Measurements from ENCODE around the gene CDK7.
A peak's percentile ranks its signal among the peaks of the same experiment; 100 is the strongest.

CDK7 gene

DNA sequence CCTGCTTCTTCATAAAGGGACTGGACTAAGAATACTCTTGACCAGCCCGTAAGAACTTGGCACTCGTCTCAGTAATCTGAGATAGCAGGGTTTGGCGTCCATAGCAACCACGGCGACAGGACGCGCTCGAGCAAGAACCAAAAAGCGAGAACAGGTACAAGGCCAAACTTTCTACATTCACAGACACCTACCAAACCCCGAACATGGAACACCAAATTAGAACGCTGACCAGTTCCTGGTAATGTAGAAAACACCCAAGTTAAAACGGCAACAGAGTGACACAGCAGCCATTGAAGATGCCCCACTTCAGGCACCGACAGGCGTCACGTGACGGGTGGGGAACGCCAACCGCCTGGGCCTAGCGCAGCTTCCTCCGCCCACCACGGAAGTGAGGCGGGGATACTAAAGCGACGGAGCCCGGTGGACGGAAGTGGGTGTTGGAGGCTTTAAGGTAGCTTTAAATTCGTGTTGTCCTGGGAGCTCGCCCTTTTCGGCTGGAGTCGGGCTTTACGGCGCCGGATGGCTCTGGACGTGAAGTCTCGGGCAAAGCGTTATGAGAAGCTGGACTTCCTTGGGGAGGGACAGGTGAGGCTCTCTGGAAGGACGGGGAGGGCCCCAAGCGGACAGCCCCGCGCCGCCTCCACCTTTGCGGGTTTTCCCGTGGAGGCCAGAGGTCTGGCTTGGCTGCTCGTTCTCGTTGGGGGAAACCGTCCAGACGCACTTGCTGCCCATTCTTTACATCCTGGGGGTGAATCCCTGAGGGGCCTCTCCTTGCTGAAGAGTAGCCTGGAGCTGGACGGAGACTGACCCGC lies at the start of gene CDK7:
Gene CDK7 (plus strand): TSS at position 430 of the 812 bp plus-strand sequence. CDS start 90 bp downstream, at position 520.
- TF ChIP-seq CTCF (IDR thresholded peaks at IDR 0.05; ENCODE audit: low read depth, low read length, missing control alignments), result no peak
- peak; percentile 68 for DNase-seq (ENCODE audit: low read depth)
- peak within 1 kb of the TSS; percentile 79 for H3K4me3 ChIP-seq (ENCODE audit: low read depth, low read length)

DNA sequence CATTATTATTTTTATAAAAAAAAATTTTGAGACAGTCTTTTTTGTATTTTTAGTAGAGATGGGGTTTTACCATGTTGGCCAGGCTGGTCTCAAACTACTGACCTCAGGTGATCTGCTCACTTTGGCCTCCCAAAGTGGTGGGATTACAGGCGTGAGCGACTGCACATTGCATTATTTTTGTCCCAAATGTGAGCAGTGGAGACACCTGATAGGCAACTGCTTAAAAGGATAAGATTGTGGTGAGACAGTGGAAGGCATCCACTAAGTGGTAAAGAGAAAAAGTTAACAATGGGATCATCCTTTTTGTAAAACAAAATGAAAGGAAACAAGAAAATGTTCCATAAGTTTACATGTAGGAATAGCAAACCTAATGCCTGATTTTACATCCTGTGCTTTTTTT lies 47.3 kb upstream of the CDK7 start:
- DNase-seq (ENCODE audit: low read depth), result no peak
- no peak overlapping the region for H3K4me3 ChIP-seq (ENCODE audit: low read depth, low read length)
- TF ChIP-seq CTCF (IDR thresholded peaks at IDR 0.05; ENCODE audit: low read depth, low read length, missing control alignments), result no peak

DNA sequence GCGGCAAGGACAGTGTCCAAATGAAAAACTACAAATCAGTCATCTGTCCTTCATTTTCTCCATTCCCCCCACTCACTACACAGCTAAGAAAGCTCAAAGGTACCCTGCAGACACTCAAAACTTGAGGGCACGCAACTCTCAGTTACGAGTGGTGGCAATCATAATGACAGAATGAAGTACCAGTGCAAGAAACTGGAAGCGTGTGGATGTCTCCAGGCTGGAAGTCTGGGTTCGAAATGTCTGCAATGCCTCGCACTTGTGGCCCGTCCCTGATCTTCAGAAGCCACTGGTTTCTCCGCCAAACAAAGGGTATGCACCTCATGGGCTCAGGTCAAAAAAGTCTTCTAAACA lies 45.9 kb upstream of the CDK7 start:
- peak overlapping the region; percentile 69 for H3K4me3 ChIP-seq (ENCODE audit: low read depth, low read length)
- DNase-seq (ENCODE audit: low read depth), result no peak
- TF ChIP-seq CTCF (IDR thresholded peaks at IDR 0.05; ENCODE audit: low read depth, low read length, missing control alignments), result no peak

DNA sequence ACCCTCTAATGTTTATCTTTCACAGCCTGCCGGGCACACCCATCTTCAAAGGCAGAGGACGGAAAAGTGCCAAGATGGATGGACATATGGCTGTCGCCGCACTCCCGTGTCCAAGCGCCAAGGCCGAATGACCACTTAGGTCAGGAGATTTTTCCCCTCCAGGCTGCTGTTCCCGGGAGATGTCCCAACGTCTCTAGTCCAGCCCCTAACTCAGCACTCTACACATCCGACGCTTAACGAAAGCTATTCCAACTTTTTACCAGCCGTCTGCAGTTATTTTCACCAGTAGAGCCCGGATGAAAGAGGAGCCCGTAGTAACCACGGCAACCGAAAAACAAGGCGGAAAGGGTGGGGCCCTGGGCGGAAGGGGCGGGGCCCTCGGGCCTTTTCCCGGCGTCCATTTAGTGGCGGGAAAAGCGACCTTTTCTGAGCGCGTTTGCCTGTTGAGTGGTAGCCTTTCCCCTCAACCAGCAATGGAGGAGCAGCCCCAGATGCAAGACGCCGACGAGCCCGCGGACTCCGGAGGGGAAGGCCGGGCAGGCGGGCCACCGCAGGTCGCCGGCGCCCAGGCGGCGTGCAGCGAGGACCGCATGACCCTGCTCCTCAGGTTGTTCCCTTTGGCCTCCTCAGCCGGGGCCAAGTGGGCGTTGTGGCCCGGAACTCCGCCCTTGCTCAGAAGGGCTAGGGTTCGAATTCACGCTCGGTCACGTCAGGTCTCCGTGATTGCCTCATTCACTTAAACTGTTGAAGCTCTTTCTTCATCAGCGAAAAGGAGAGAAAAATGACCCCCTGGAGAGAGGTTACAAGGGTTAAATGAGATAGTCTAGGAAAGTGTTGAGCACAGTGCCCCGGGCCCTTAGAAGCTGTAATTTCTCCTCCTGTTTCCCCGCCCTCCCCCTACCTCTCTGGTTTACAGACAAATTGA lies 45.3 kb upstream of the CDK7 start, which contains the start of gene CENPH:
Gene CENPH (plus strand): TSS at position 422 of the 925 bp plus-strand sequence. CDS start 52 bp downstream, at position 474.
- peak; percentile 54 for DNase-seq (ENCODE audit: low read depth)
- TF ChIP-seq CTCF (IDR thresholded peaks at IDR 0.05; ENCODE audit: low read depth, low read length, missing control alignments), result no peak
- H3K4me3 ChIP-seq (ENCODE audit: low read depth, low read length), result peak within 1 kb of the TSS; percentile 69

DNA sequence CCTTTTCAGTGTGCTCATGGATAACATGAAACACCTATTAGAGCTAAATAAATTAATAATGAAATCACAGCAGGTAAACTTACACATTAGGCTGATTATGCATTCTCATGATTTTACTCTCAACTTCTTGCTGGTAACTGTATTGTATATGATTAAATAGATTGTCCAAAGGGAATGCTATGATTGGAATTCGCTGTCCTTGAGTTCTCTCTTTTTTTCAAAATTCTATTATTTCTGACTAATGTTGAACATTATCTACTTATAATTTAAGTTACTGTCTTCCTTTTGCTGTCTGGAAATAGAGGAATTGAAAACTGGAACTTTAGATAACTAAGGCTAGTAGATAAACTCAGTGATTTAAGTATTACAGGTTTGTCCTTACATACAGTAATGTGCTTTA lies 32.2 kb upstream of the CDK7 start:
- TF ChIP-seq CTCF (IDR thresholded peaks at IDR 0.05; ENCODE audit: low read depth, low read length, missing control alignments), result no peak
- no peak for DNase-seq (ENCODE audit: low read depth)
- H3K4me3 ChIP-seq (ENCODE audit: low read depth, low read length), result no peak overlapping the region

- no peak overlapping the region for H3K4me3 ChIP-seq (ENCODE audit: low read depth, low read length)
- DNase-seq (ENCODE audit: low read depth), result no peak
- TF ChIP-seq CTCF (IDR thresholded peaks at IDR 0.05; ENCODE audit: low read depth, low read length, missing control alignments), result no peak
Measured at GRCh38 chr5:69206528-69207190, 28.0 kb upstream of the CDK7 start.
